Measurements from ENCODE around the gene PER2.
A peak's percentile ranks its signal among the peaks of the same experiment; 100 is the strongest.

The PER2 gene

DNA sequence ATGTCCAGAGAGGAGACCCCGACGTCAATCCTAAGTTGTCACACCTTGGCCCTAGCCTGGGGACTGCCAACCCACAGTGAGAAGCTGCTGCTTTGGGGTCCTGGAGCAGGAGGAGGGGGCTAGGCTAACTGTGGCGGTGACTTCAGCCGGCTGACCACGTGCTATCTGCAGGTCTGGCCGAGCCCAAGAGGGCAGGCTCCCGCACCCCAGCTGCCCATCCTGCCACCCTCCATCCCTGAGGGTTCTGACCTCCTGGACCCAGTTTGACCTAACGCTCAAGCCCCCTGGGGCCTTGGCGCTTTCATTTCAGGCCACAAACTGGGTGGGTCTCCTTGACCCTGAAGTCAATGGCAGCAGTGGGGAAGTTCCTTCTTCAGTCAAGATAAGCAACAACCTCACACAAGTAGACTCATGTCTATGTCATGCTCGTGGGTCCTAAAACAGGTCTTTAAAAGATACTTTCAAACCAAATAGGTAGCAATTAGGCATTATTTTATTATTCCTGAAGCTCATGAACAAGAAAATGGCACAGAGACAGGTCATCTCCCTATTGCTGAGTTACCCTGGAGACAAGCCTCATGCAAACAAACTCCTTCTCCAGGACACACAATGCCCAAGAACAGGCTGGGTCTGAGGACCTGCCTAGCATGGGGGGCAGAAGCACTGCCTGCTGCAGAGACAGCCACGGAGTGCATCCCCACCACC, 50.8 kb downstream of the PER2 start:
- no peak for DNase-seq (ENCODE audit: low read depth)
- no peak overlapping the region for H3K4me3 ChIP-seq (ENCODE audit: low read depth, low read length)
- in situ Hi-C loops (cut with HindIII; ENCODE audit: low sequenced_read_pairs), result no loop called here
- TF ChIP-seq, protein P1, sequence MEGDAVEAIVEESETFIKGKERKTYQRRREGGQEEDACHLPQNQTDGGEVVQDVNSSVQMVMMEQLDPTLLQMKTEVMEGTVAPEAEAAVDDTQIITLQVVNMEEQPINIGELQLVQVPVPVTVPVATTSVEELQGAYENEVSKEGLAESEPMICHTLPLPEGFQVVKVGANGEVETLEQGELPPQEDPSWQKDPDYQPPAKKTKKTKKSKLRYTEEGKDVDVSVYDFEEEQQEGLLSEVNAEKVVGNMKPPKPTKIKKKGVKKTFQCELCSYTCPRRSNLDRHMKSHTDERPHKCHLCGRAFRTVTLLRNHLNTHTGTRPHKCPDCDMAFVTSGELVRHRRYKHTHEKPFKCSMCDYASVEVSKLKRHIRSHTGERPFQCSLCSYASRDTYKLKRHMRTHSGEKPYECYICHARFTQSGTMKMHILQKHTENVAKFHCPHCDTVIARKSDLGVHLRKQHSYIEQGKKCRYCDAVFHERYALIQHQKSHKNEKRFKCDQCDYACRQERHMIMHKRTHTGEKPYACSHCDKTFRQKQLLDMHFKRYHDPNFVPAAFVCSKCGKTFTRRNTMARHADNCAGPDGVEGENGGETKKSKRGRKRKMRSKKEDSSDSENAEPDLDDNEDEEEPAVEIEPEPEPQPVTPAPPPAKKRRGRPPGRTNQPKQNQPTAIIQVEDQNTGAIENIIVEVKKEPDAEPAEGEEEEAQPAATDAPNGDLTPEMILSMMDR (IDR thresholded peaks at IDR 0.05; ENCODE audit: low read depth, low read length, missing control alignments), result no peak

DNA sequence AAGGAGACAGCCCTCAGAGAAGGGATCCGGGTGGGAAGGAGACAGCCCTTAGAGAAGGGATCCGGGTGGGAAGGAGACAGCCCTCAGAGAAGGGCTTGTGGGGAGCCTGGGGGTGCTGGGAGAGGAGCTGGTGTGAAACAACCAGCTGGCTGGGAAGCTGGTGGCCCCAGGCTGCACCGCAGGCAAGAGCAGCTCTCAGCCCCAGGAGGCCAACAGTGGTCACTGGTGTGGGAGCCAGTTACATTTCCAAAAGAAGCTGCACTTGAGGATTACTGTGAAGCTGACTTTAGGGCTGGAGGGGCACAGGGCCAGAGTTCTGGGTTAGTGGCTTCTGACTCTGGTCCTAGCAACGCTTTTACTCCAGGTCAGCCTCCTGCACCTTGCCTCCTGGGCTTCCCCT, 51.8 kb downstream of the PER2 start:
- in situ Hi-C loops (cut with HindIII; ENCODE audit: low sequenced_read_pairs), result no loop called here
- TF ChIP-seq, protein P1 (IDR thresholded peaks at IDR 0.05; ENCODE audit: low read depth, low read length, missing control alignments), result no peak
- no peak overlapping the region for H3K4me3 ChIP-seq (ENCODE audit: low read depth, low read length)
- no peak for DNase-seq (ENCODE audit: low read depth)

DNA sequence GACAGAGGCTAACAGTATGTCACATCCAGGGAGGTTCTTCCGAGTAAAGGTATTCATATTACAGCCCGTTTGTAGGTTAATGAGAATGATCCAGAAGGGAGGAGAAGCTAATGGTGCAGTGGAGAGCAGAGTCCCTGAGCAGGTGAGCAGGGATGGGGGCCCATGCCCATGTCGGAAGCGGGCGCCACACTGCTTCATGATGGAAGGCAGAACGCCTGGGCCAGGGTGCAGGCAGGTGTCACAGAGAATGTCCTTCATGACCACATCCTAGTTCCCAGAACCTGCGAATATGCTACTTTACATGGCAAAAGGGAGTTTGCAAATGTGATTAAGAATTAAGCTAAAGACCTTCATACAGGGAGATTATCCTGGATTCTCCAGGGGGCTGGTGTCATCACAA, 52.6 kb downstream of the PER2 start:
- no peak overlapping the region for H3K4me3 ChIP-seq (ENCODE audit: low read depth, low read length)
- in situ Hi-C loops (cut with HindIII; ENCODE audit: low sequenced_read_pairs), result no loop called here
- DNase-seq (ENCODE audit: low read depth), result no peak
- TF ChIP-seq, protein P1 (IDR thresholded peaks at IDR 0.05; ENCODE audit: low read depth, low read length, missing control alignments), result no peak

DNA sequence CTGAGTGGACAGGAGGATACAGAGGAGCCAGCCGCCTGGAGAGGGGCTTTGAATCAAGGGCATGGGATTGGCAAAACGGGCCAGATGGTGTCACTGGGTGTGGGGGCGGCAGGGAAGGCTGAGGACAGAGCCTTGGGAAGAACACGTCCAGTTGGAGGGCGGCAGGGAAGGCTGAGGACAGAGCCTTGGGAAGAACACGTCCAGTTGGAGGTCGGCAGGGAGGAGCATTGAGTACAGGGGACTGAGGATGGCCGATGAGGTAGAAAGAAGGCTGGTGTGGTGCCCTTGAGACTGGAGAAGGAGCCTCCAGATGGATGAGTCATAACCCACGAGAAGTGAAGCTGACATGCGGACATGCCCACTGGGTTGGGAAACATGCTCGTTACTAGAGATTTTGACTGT, 53.1 kb downstream of the PER2 start:
- in situ Hi-C loops (cut with HindIII; ENCODE audit: low sequenced_read_pairs), result no loop called here
- TF ChIP-seq, protein P1 (IDR thresholded peaks at IDR 0.05; ENCODE audit: low read depth, low read length, missing control alignments), result no peak
- no peak for DNase-seq (ENCODE audit: low read depth)
- no peak overlapping the region for H3K4me3 ChIP-seq (ENCODE audit: low read depth, low read length)

- TF ChIP-seq, protein P1 (IDR thresholded peaks at IDR 0.05; ENCODE audit: low read depth, low read length, missing control alignments), result no peak
- no peak overlapping the region for H3K4me3 ChIP-seq (ENCODE audit: low read depth, low read length)
- DNase-seq (ENCODE audit: low read depth), result no peak
- in situ Hi-C loops (cut with HindIII; ENCODE audit: low sequenced_read_pairs), result no loop called here
These were observed 54.8 kb downstream of the PER2 start for GRCh38 chr2:238233625-238234024.

GRCh38 chr2:238231809-238232208, 56.6 kb downstream of the PER2 start:
- in situ Hi-C loops (cut with HindIII; ENCODE audit: low sequenced_read_pairs), result no loop called here
- DNase-seq (ENCODE audit: low read depth), result no peak
- TF ChIP-seq, protein P1 (IDR thresholded peaks at IDR 0.05; ENCODE audit: low read depth, low read length, missing control alignments), result no peak
- H3K4me3 ChIP-seq (ENCODE audit: low read depth, low read length), result peak overlapping the region; percentile 34

Measured in astrocyte of the cerebellum (primary cell).